ENCODE data around the gene WNT3A. TPM values are rescaled to one million over a fixed set of nuclear protein-coding genes. Genes with fewer than 3 reads are reported as not detected.

The WNT3A gene
- total RNA-seq, 1 experiment from 2014 or later = 1.0 TPM

- POLR2A ChIA-PET (ENCODE audit: unreplicated experiment) = no interaction called here
- intact Hi-C loops (cut with micrococcal nuclease) = loop anchor here (5.0 kb wide), 1 partner anchor 57 kb away; no protein-coding TSS in a partner anchor
These were observed 6.4 kb upstream of the WNT3A start for GRCh38 chr1:228000416-228000815.

GRCh38 chr1:228000836-228001563 lies 5.8 kb upstream of the WNT3A start:
- no TSS peak for BruUV-seq (replicated peaks)
- CTCF ChIA-PET = no interaction called here
- no peak overlapping the region for H2AFZ ChIP-seq (ENCODE audit: low read length)

More at GRCh38 chr1:228000416-228000815, 6.4 kb upstream of the WNT3A start:
- H3K4me2 ChIP-seq (ENCODE audit: low read length) = no peak overlapping the region
- peaks cover 6% of the 10 kb centered on the region for H3K27me3 ChIP-seq (ENCODE audit: low read length)
- no peaks in the 10 kb centered on the region for H3F3A ChIP-seq (ENCODE audit: low read length, unreplicated experiment)
- no peak overlapping the region for H3K4me3 ChIP-seq (ENCODE audit: low read length)
- H2AFZ ChIP-seq (ENCODE audit: low read length) = no peak overlapping the region
- CTCF ChIA-PET = no interaction called here
- no peaks in the 10 kb centered on the region for H3K4me1 ChIP-seq (ENCODE audit: insufficient read depth, low read length)
- ATAC-seq (no peak), DNase-seq (no peak)
- H3K9me3 ChIP-seq (ENCODE audit: low read length) = peaks cover 14% of the 10 kb centered on the region
- no peaks in the 10 kb centered on the region for H3K9me2 ChIP-seq (replicated peaks; ENCODE audit: low read length)
- BruUV-seq (replicated peaks) = no TSS peak
- no peak overlapping the region for H3K9ac ChIP-seq (ENCODE audit: low read length)
- H3K36me3 ChIP-seq (ENCODE audit: low read depth, low read length) = no peaks in the 10 kb centered on the region
- H4K20me1 ChIP-seq (ENCODE audit: low read length) = no peaks in the 10 kb centered on the region
- TF ChIP-seq CTCF (conservative IDR thresholded peaks at IDR 0.05; ENCODE audit: low read depth, low read length) (no peak), EZH2 (IDR thresholded peaks at IDR 0.05; ENCODE audit: low read length, unreplicated experiment) (no peak), EZH2phosphoT487 (IDR thresholded peaks at IDR 0.05; ENCODE audit: borderline replicate concordance, low read length) (no peak)
- no peaks in the 10 kb centered on the region for H3K79me2 ChIP-seq (ENCODE audit: low read length)
- no peak overlapping the region for H3K27ac ChIP-seq (ENCODE audit: low read length)

More at GRCh38 chr1:228000836-228001563, 5.8 kb upstream of the WNT3A start:
- Histone ChIP-seq H3F3A (ENCODE audit: low read length, unreplicated experiment) (no peaks in the 10 kb centered on the region), H3K4me2 (ENCODE audit: low read length) (no peak overlapping the region), H4K20me1 (ENCODE audit: low read length) (no peaks in the 10 kb centered on the region), H3K4me3 (ENCODE audit: low read length) (no peak overlapping the region), H3K9ac (ENCODE audit: low read length) (no peak overlapping the region), H3K9me2 (replicated peaks; ENCODE audit: low read length) (no peaks in the 10 kb centered on the region), H3K79me2 (ENCODE audit: low read length) (no peaks in the 10 kb centered on the region), H3K9me3 (ENCODE audit: low read length) (peaks cover 14% of the 10 kb centered on the region), H3K36me3 (ENCODE audit: low read depth, low read length) (no peaks in the 10 kb centered on the region), H3K27me3 (ENCODE audit: low read length) (peaks cover 11% of the 10 kb centered on the region), H3K4me1 (ENCODE audit: insufficient read depth, low read length) (no peaks in the 10 kb centered on the region), H3K27ac (ENCODE audit: low read length) (no peak overlapping the region)
- intact Hi-C loops (cut with micrococcal nuclease) = loop anchor here (5.0 kb wide), 1 partner anchor 56 kb away; no protein-coding TSS in a partner anchor
- TF ChIP-seq EZH2phosphoT487 (IDR thresholded peaks at IDR 0.05; ENCODE audit: borderline replicate concordance, low read length) (no peak), CTCF (conservative IDR thresholded peaks at IDR 0.05; ENCODE audit: low read depth, low read length) (no peak), EZH2 (IDR thresholded peaks at IDR 0.05; ENCODE audit: low read length, unreplicated experiment) (no peak)
- ATAC-seq = no peak
- POLR2A ChIA-PET (ENCODE audit: unreplicated experiment) = no interaction called here
- no peak for DNase-seq

Data from PC-3 (cell line).